Measurements from ENCODE around the gene POLR3H.

The POLR3H gene

GRCh38 chr22:41532908-41533825, 11.1 kb downstream of the POLR3H start:
- peak; percentile 11 to 29 for DNase-seq

DNA sequence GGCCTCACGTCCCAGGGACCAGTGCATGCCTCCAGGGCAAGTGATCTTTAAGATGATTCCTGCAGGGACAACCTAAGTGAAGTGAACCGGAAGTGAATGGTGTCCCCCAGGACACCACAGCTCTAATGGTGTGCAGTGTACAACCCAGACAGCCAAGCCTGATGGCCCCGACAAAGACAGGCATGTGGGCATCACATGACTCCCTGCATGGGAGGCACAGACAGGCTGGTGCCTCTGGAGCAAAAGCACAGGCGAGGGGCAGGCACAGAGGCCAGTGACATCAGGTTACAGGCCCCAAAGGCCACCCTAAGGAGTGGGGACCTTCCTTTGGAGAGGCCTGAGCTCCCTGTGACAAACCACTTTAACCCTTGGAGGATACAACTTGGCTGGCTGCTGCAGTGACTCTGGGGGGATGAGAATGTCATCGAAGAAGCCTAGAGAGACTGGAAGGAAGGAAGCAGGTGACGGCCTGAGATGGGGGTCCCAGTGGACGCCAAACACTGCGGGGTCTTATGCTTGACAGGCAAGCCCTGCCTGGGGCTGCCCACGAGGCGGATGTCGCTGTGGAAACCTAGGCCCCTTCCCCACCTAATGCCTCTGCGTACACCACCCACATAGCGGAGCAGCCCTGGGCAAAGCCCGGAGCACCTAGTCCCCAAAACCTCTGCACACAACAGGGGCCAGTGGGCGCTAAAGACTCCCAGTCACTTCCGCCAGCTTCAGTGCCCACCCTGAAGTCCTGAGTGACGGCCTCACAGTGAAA, 12.4 kb downstream of the POLR3H start:
- no peak for DNase-seq

DNA sequence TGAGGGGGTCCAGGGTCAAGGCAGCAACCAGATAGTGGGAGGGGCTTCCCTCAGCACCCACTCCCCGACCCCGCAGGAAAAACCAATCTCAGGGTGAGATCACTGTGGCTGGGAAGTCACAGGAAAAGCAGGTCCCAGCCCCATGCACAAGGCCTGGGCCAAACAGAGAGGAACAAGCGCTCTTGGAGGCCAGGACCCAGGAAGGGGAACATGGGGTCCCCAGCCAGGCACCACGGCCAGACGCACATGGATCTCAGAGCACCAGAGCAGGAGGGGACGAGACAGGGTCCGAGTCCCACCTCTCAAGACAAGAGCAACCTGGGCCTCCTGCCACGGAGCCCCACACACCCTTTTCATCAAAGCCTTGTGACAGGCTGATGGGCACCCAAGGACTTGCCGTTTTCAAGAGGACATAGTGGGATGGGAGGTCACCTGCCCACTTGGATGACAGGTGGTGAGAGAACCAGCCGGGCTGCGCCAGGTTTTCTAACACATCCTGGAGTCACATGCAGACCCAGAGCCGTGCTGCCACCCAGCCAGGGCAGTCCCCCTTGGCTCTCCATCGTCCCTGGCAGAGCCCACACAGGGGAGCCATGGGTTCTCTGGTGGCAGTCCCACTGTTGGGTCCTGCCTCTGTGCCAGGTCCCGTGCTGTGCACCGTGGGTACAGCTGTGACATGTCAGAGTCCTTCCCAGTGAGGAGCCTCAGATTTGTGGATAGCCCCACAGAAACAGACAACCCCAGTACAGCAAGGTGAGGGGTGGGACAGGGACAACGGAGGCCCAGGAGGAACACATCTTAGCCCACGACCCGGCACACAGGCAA, 13.2 kb downstream of the POLR3H start:
- DNase-seq = no peak

DNA sequence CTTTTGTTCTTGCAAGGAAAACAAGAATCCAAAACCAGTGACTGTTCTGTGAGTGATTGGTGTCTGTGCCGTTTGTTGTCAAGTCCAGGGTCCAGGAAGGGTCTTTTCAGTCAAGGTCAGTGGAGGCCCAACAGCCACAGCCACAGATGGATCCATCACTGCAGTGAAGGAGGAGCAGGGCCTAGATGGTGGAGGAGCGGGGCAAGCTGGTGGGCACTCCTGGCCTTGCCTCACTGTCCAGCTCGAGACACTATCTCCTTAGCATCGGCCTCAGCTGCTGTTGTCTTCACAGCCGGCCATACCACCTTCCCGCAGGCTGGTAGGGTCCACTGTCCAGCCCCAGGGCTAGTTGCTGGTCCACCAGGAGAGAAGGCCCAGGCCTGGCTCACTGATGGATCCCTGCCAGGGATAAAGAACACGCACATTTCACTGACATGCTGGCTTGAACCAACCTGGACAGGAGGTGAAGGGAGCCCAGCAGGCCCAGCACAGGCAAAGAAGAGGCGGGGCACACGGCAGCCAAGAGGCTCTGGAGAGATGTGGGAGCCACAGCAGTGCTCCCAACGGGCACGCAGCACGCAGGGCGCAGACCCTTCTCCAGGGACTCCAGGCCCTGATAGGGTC, 15.2 kb downstream of the POLR3H start:
- no peak for DNase-seq

DNA sequence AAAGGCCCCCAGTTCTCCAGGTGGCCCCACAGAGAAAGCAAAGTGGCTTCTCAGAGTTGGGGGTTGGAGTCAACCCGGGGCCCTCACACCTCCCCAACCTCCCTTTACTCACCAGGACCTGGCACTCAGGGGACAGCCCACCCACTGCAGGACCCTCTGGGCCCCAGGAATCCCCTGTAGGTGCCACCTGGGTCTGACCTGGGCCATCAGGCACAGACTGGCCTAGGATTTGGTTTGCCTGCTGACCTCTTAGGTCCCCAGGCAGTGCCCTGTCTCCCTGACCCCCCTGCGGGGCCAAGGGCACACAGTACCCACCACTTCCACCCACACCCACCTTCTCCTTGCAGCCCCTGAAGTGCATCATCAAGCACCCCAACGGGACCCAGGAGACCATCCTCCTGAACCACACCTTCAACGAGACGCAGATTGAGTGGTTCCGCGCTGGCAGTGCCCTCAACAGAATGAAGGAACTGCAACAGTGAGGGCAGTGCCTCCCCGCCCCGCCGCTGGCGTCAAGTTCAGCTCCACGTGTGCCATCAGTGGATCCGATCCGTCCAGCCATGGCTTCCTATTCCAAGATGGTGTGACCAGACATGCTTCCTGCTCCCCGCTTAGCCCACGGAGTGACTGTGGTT, 16.0 kb downstream of the POLR3H start:
- DNase-seq = no peak

GRCh38 chr22:41526830-41527799, 17.2 kb downstream of the POLR3H start:
- peak in 1 of 2 donors; percentile 8 for DNase-seq

DNA sequence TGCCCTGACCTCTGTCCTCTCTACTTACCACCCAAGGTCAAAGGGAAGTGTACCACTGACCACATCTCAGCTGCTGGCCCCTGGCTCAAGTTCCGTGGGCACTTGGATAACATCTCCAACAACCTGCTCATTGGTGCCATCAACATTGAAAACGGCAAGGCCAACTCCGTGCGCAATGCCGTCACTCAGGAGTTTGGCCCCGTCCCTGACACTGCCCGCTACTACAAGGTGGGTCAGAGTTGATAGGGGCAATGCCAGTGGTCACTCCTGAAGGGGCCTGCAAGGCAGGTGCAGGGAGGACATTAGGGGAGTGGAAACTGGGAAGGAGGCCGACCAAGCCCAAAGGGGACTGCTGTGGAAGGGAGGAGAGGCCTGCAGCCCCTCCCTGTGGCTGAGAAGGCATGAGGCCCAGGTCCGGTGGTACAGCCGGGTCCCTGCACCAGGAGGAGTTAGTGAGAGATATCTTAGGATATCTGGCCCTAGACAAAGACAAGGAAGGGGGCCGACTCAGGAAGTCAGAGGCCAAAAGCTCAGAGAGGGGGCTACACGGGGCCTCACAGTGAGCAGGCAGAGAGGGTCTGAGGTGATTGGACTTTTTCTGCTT, 17.9 kb downstream of the POLR3H start:
- no peak for DNase-seq

GRCh38 chr22:41525450-41526225, 18.6 kb downstream of the POLR3H start:
- no peak for DNase-seq

GRCh38 chr22:41524809-41525449, 19.3 kb downstream of the POLR3H start:
- peak in 1 of 2 donors; percentile 55 for DNase-seq

- no peak for DNase-seq
Observed at GRCh38 chr22:41524251-41524661, 20.0 kb downstream of the POLR3H start.

DNA sequence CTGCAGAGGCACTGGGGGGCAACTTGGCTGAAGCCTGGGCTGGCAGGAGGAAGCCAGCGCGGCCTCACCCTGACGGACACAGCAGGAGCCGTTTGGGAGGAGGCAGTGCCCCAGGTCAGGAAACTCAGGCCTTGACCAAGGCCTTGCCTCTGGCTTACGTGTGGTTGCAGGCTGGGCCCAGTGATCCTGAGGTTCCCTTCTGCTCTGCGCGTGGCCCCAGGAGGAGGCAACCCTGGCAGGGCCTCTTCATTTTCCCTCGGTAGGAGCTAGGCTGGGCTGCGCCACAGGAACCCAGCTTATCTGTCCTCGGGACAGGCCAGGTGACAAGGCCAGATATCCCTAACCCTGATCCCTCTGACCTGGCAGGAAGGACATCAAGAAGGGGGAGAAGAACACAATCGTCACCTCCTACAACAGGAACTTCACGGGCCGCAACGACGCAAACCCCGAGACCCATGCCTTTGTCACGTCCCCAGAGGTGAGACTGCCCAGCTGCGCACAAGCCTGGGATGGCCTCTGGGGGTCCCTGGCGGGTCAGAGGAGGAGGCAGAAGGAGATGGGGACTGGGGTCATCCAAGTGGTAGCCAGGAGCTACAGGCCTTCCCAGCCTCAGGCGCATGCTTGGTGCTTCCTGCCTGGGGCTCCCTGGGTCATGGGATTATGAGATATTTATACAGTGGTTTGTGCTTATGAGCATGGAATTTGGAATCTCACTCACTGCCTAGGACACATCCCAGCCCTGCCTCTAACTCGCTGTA, 20.6 kb downstream of the POLR3H start:
- no peak for DNase-seq

- DNase-seq = no peak
Observed at GRCh38 chr22:41522813-41523212, 21.5 kb downstream of the POLR3H start.

GRCh38 chr22:41521126-41521525, 23.1 kb downstream of the POLR3H start:
- no peak for DNase-seq

DNA sequence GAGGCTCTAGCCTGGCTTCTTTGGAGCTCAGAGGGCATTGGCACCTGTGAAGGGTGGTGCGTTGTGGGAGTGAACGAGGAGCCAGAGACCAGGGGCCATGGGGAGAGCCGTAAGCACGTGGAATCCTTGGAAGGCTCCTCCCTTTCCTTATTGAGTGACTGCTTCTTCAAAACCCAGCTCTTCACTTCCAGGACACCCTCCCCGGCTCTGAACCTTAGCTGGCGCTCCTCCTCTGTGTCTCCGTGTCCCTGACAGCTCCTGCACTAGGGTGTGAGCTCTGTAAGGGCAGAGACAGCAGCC, 26.3 kb downstream of the POLR3H start:
- no peak for DNase-seq

- DNase-seq = no peak
Observed at GRCh38 chr22:41517172-41518047, 26.9 kb downstream of the POLR3H start.

- DNase-seq = no peak
Observed at GRCh38 chr22:41516462-41516861, 27.8 kb downstream of the POLR3H start.

GRCh38 chr22:41513391-41513790, 30.9 kb downstream of the POLR3H start:
- no peak for DNase-seq
